Hepatocyte (in vitro differentiated cells): ENCODE measurements around the gene CFAP65.

Experiments
- CTCF ChIP-seq: fragments of 200-600 bp; sonication (generic); IDR thresholded peaks from 2 replicates; pipeline ENCODE4 v1.5.1; 2016; ENCODE audit warnings: antibody characterized with exemption, mild to moderate bottlenecking; ENCODE audit not compliant: poor library complexity
- EZH2 ChIP-seq: fragments of 200-600 bp; sonication (generic); IDR thresholded peaks from 2 replicates; pipeline ENCODE4 v1.6.1; 2016; ENCODE audit warnings: antibody characterized with exemption, mild to moderate bottlenecking, borderline replicate concordance
- EZH2phosphoT487 ChIP-seq: fragments of 200-600 bp; sonication (generic); IDR thresholded peaks from one replicate; pipeline ENCODE4 v1.6.1; 2018; ENCODE audit warnings: antibody characterized with exemption, mild to moderate bottlenecking, low read depth, moderate library complexity; ENCODE audit not compliant: unreplicated experiment, severe bottlenecking

- TF ChIP-seq CTCF (no peak), EZH2 (no peak), EZH2phosphoT487 (no peak)
Measured at GRCh38 chr2:219022616-219023015, 18.7 kb downstream of the CFAP65 start.
